Measurements from ENCODE around the gene NFATC3.

NFATC3 gene

GRCh38 chr16:68235887-68236136, 150.6 kb downstream of the NFATC3 start, which contains the start of gene ESRP2:
Gene ESRP2, minus strand, starts transcription at chr16:68236127. Its CDS starts 82 bp downstream, at chr16:68236045.
- H3K4me3 ChIP-seq (ENCODE audit: severe bottlenecking): peak within 1 kb of the TSS; percentile 73
- H3K9me3 ChIP-seq (ENCODE audit: severe bottlenecking): no peaks in the 10 kb centered on the region
- no peak for DNase-seq (ENCODE audit: low spot score)
- ATAC-seq (ENCODE audit: low read depth): no peak
- TF ChIP-seq CTCF (IDR thresholded peaks at IDR 0.05; ENCODE audit: poor library complexity, severe bottlenecking): no peak
- peaks cover 12% of the 10 kb centered on the region for H3K36me3 ChIP-seq (ENCODE audit: low read depth)
- peaks cover 16% of the 10 kb centered on the region for H3K4me1 ChIP-seq (ENCODE audit: insufficient read depth, poor library complexity, severe bottlenecking)
- H3K27ac ChIP-seq (ENCODE audit: poor library complexity, severe bottlenecking): peak within 1 kb of the TSS; percentile 91
- H3K27me3 ChIP-seq (ENCODE audit: insufficient read depth, poor library complexity, severe bottlenecking): no peaks in the 10 kb centered on the region

- peak; percentile 47 for ATAC-seq (ENCODE audit: low read depth)
- peak; percentile 90 for DNase-seq (ENCODE audit: low spot score)
- no peak for TF ChIP-seq CTCF (IDR thresholded peaks at IDR 0.05; ENCODE audit: poor library complexity, severe bottlenecking)
- Histone ChIP-seq H3K36me3 (ENCODE audit: low read depth) (peaks cover 11% of the 10 kb centered on the region; the same call in 1 of the 2 replicates), H3K4me3 (ENCODE audit: severe bottlenecking) (peak overlapping the region; percentile 73), H3K27ac (ENCODE audit: poor library complexity, severe bottlenecking) (peak overlapping the region; percentile 91), H3K9me3 (ENCODE audit: severe bottlenecking) (no peaks in the 10 kb centered on the region), H3K4me1 (ENCODE audit: insufficient read depth, poor library complexity, severe bottlenecking) (peaks cover 16% of the 10 kb centered on the region), H3K27me3 (ENCODE audit: insufficient read depth, poor library complexity, severe bottlenecking) (no peaks in the 10 kb centered on the region)
These were observed 151.1 kb downstream of the NFATC3 start for GRCh38 chr16:68236137-68236825.

GRCh38 chr16:68236826-68237242, 151.7 kb downstream of the NFATC3 start:
- H3K36me3 ChIP-seq (ENCODE audit: low read depth): peaks cover 11% of the 10 kb centered on the region; the same call in 1 of the 2 replicates
- ATAC-seq (ENCODE audit: low read depth) (no peak; the same call in 2 of the 3 replicates), DNase-seq (ENCODE audit: low spot score) (no peak)
- TF ChIP-seq CTCF (IDR thresholded peaks at IDR 0.05; ENCODE audit: poor library complexity, severe bottlenecking): no peak
- no peaks in the 10 kb centered on the region for H3K27me3 ChIP-seq (ENCODE audit: insufficient read depth, poor library complexity, severe bottlenecking)
- no peaks in the 10 kb centered on the region for H3K9me3 ChIP-seq (ENCODE audit: severe bottlenecking)
- H3K4me1 ChIP-seq (ENCODE audit: insufficient read depth, poor library complexity, severe bottlenecking): peaks cover 16% of the 10 kb centered on the region
- H3K27ac ChIP-seq (ENCODE audit: poor library complexity, severe bottlenecking): peak overlapping the region; percentile 91
- H3K4me3 ChIP-seq (ENCODE audit: severe bottlenecking): peak overlapping the region; percentile 73

GRCh38 chr16:68237243-68238028, 152.3 kb downstream of the NFATC3 start:
- peaks cover 16% of the 10 kb centered on the region for H3K4me1 ChIP-seq (ENCODE audit: insufficient read depth, poor library complexity, severe bottlenecking)
- peak overlapping the region; percentile 91 for H3K27ac ChIP-seq (ENCODE audit: poor library complexity, severe bottlenecking)
- peaks cover 11% of the 10 kb centered on the region; the same call in 1 of the 2 replicates for H3K36me3 ChIP-seq (ENCODE audit: low read depth)
- DNase-seq (ENCODE audit: low spot score): peak; percentile 98
- ATAC-seq (ENCODE audit: low read depth): peak; percentile 65
- TF ChIP-seq CTCF (IDR thresholded peaks at IDR 0.05; ENCODE audit: poor library complexity, severe bottlenecking): no peak
- H3K27me3 ChIP-seq (ENCODE audit: insufficient read depth, poor library complexity, severe bottlenecking): no peaks in the 10 kb centered on the region
- H3K9me3 ChIP-seq (ENCODE audit: severe bottlenecking): no peaks in the 10 kb centered on the region
- peak overlapping the region; percentile 73 for H3K4me3 ChIP-seq (ENCODE audit: severe bottlenecking)

All from RWPE2 (cell line).